ENCODE data around the gene MET. TPM values are rescaled to one million over a fixed set of nuclear protein-coding genes. Genes with fewer than 3 reads are reported as not detected.

Gene MET
- total RNA-seq, 2 donors from 2014 or later = 2.5 to 7.3 TPM

DNA sequence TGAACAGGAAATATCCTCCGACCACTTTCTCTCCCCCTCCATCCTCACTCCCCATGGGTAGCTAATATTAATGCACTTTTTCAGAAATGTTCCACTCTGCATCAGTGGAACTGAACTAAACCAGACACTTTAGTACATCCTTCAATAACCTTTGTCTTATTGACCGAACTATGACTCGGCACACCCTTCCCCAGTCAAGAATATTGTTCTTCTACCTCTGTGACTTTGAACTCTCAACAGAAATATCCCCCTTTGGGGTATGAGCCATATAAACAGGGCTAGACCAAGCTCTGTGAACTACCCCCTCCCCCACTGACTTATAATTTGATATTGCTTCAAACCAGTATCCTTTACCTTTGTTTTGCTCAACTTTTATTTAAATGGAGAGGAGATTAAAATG, 132.5 kb downstream of the MET start:
- H3K36me3 Mint-ChIP-seq (ENCODE audit: low read depth) = no peaks in the 10 kb centered on the region
- peaks cover 5% of the 10 kb centered on the region for H3K4me1 Mint-ChIP-seq
- Histone ChIP-seq H3K4me3 (ENCODE audit: low read length) (no peak overlapping the region), H3K27me3 (ENCODE audit: control insufficient read depth, insufficient read depth, low read length, poor library complexity, severe bottlenecking) (no peaks in the 10 kb centered on the region), H3K4me1 (ENCODE audit: control insufficient read depth, insufficient read depth, low read length) (no peaks in the 10 kb centered on the region), H3K27ac (ENCODE audit: low read depth, low read length) (no peak overlapping the region), H3K9me3 (ENCODE audit: control insufficient read depth, low read length) (no peaks in the 10 kb centered on the region), H3K36me3 (ENCODE audit: control insufficient read depth, insufficient read depth, low read length) (no peaks in the 10 kb centered on the region), H3K9ac (ENCODE audit: extremely low read depth, low read length, poor library complexity, severe bottlenecking) (no peak overlapping the region)
- TF ChIP-seq, protein P1, sequence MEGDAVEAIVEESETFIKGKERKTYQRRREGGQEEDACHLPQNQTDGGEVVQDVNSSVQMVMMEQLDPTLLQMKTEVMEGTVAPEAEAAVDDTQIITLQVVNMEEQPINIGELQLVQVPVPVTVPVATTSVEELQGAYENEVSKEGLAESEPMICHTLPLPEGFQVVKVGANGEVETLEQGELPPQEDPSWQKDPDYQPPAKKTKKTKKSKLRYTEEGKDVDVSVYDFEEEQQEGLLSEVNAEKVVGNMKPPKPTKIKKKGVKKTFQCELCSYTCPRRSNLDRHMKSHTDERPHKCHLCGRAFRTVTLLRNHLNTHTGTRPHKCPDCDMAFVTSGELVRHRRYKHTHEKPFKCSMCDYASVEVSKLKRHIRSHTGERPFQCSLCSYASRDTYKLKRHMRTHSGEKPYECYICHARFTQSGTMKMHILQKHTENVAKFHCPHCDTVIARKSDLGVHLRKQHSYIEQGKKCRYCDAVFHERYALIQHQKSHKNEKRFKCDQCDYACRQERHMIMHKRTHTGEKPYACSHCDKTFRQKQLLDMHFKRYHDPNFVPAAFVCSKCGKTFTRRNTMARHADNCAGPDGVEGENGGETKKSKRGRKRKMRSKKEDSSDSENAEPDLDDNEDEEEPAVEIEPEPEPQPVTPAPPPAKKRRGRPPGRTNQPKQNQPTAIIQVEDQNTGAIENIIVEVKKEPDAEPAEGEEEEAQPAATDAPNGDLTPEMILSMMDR (conservative IDR thresholded peaks at IDR 0.05) = no peak
- WGBS, 2 experiments (ENCODE audit: insufficient coverage in 1 of 2, insufficient read length in 1 of 2) = 93 to 94% methylated on average over 2 to 3 of the region's 3 CpGs
- no peaks in the 10 kb centered on the region for H3K27me3 Mint-ChIP-seq (ENCODE audit: insufficient read depth)
- DNase-seq = no peak
- no peak overlapping the region for H3K4me3 Mint-ChIP-seq
- H3K27ac Mint-ChIP-seq = no peak overlapping the region
- H3K9me3 Mint-ChIP-seq = no peaks in the 10 kb centered on the region

DNA sequence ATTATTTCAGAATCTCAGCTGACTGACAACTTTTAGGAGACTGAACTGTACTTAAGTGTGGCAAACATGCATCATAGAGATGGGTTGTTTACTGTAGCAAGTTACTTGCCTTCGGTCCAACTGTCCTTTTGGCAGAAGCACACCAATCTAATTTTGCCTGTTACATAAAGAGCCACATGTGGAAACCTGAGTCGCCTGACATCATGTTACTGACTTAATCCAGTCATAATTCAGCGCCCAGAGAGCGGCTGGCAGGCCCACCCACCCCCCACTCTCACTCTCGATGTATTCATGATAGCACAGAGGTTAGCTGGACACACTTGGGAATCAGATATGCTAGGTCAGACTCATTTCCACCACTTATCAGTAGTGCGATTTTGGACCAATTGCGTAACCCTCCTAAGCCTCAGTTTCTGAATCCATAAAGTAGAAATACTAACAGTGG, 133.1 kb downstream of the MET start:
- WGBS, 2 experiments (ENCODE audit: insufficient coverage in 1 of 2, insufficient read length in 1 of 2) = 92 to 94% methylated on average over 6 to 7 of the region's 7 CpGs
- H3K27me3 ChIP-seq (ENCODE audit: control insufficient read depth, insufficient read depth, low read length, poor library complexity, severe bottlenecking) = no peaks in the 10 kb centered on the region
- no peaks in the 10 kb centered on the region for H3K9me3 ChIP-seq (ENCODE audit: control insufficient read depth, low read length)
- Mint-ChIP-seq H3K36me3 (ENCODE audit: low read depth) (no peaks in the 10 kb centered on the region), H3K9me3 (no peaks in the 10 kb centered on the region), H3K4me1 (peaks cover 12% of the 10 kb centered on the region), H3K27ac (no peak overlapping the region), H3K27me3 (ENCODE audit: insufficient read depth) (no peaks in the 10 kb centered on the region), H3K4me3 (no peak overlapping the region)
- H3K4me1 ChIP-seq (ENCODE audit: control insufficient read depth, insufficient read depth, low read length) = peaks cover 4% of the 10 kb centered on the region
- TF ChIP-seq, protein P1 (conservative IDR thresholded peaks at IDR 0.05) = no peak
- no peak overlapping the region for H3K9ac ChIP-seq (ENCODE audit: extremely low read depth, low read length, poor library complexity, severe bottlenecking)
- H3K36me3 ChIP-seq (ENCODE audit: control insufficient read depth, insufficient read depth, low read length) = no peaks in the 10 kb centered on the region
- no peak overlapping the region for H3K27ac ChIP-seq (ENCODE audit: low read depth, low read length)
- no peak overlapping the region for H3K4me3 ChIP-seq (ENCODE audit: low read length)
- DNase-seq = no peak

DNA sequence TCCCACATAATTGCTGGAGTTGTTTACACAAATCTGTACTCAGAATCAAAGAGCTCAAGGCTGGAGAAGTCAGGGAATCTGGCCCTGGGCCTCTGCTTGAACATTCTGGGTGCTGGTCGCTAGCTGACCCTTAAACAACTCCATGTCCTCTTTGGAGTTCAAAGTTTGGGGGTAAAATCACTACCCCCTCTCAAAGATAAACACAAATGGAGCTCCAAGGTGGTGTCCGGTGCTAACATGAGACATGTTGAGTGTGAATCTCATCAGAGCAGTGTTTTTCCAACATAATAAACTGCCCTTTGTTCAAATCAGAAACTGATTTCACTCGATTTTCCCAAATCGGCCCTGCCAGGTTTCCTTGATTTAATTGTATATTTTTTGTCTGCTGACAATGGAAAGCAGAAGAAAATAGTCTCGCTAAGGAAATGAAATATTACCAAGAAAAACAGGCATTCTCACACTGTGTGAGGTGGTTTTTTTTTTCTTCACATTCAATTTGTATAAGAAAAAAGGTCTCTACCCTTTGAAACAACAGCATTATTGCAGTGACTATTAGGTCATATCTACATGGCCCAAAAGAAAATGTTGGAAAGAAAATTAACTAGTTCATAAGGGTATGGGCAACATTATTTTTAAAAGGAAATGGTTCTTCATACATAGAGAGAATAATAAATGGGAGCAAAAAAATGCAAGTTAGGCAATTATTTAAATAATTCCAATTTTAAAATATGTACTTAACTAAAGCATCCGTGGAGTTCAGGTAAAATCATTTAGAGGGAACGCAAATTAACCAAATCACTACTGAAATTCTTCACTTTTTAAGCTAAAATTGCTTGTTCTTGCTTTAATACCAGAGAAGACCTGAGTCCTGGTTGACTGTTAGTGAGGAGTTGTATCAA, 134.3 kb downstream of the MET start:
- H3K4me3 Mint-ChIP-seq = no peak overlapping the region
- Histone ChIP-seq H3K4me3 (ENCODE audit: low read length) (no peak overlapping the region), H3K9me3 (ENCODE audit: control insufficient read depth, low read length) (no peaks in the 10 kb centered on the region), H3K27ac (ENCODE audit: low read depth, low read length) (no peak overlapping the region), H3K36me3 (ENCODE audit: control insufficient read depth, insufficient read depth, low read length) (no peaks in the 10 kb centered on the region), H3K4me1 (ENCODE audit: control insufficient read depth, insufficient read depth, low read length) (peaks cover 11% of the 10 kb centered on the region), H3K9ac (ENCODE audit: extremely low read depth, low read length, poor library complexity, severe bottlenecking) (no peak overlapping the region), H3K27me3 (ENCODE audit: control insufficient read depth, insufficient read depth, low read length, poor library complexity, severe bottlenecking) (no peaks in the 10 kb centered on the region)
- peaks cover 24% of the 10 kb centered on the region for H3K4me1 Mint-ChIP-seq
- no peaks in the 10 kb centered on the region for H3K27me3 Mint-ChIP-seq (ENCODE audit: insufficient read depth)
- H3K27ac Mint-ChIP-seq = no peak overlapping the region
- no peak for DNase-seq
- 76 to 91% methylated on average over 2 to 7 of the region's 7 CpGs for WGBS, 2 experiments (ENCODE audit: insufficient coverage in 1 of 2, insufficient read length in 1 of 2)
- H3K9me3 Mint-ChIP-seq = no peaks in the 10 kb centered on the region
- TF ChIP-seq, protein P1 (conservative IDR thresholded peaks at IDR 0.05) = no peak
- no peaks in the 10 kb centered on the region for H3K36me3 Mint-ChIP-seq (ENCODE audit: low read depth)
